Medulla oblongata (tissue), 1 donor: ENCODE results near the gene LDHA.
"Not testable (repeated sequence)": the region's sequence is repeated elsewhere in the genome, so short reads cannot be mapped to it uniquely, and the experiment has no call there.

Experiments
- DNase-seq: peaks from one replicate; pipeline ENCODE4 v3.0.0-alpha.2; 2015; ENCODE audit errors: extremely low spot score

The LDHA gene

GRCh38 chr11:18394928-18395734, 768 bp downstream of the LDHA start:
- DNase-seq, result peak; percentile 20

DNA sequence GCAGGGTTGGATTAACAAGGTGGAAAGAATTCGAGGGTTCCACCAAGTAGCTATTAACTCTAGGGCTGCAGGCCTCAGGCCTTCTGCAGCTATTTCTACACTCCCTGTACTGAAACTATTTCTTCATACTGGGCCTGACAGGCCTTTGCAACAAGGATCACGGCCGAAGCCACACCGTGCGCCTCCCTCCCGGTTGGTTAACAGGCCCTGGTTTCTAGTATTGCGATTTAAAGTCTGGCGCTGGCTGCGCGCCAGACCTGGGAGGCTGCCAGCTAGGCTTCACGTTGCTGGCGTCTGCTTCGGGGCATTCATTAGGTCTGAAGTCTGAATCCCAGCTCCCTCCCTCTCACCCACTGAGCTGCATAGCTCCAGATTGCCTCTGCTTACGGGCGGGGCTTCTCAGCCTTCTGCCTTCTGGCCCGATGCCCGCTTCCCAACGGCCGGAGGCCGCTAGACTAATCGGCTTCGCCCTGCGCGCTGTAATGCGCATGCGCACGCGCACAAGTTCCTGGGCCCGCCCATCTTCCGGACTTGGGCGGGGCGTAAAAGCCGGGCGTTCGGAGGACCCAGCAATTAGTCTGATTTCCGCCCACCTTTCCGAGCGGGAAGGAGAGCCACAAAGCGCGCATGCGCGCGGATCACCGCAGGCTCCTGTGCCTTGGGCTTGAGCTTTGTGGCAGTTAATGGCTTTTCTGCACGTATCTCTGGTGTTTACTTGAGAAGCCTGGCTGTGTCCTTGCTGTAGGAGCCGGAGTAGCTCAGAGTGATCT, 1.6 kb downstream of the LDHA start:
- DNase-seq, result peak; percentile 98

GRCh38 chr11:18397921-18398320, 3.6 kb downstream of the LDHA start:
- DNase-seq, result no peak

GRCh38 chr11:18401077-18401476, 6.7 kb downstream of the LDHA start:
- not testable (repeated sequence) for DNase-seq

DNA sequence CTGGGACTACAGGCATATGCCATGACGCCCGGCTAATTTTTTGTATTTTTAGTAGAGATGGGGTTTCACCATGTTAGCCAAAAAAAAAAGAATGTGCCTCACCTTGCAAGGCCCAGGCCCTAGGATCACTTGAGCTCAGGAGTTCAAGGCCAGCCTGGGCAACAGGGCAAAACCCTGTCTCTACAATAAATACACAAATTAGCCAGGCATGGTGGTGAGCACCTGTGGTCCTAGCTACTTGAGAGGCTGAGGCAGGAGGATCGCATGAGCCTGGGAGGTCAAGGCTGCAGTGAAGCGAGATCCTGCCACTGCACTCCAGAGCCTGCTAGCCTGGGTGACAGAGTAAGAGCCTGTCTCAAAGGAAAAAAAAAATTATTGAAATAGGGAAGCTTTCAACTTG, 9.7 kb downstream of the LDHA start:
- DNase-seq, result no peak

DNA sequence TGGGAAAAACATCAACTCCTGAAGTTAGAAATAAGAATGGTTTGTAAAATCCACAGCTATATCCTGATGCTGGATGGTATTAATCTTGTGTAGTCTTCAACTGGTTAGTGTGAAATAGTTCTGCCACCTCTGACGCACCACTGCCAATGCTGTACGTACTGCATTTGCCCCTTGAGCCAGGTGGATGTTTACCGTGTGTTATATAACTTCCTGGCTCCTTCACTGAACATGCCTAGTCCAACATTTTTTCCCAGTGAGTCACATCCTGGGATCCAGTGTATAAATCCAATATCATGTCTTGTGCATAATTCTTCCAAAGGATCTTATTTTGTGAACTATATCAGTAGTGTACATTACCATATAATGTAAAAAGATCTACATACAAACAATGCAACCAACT, 13.0 kb downstream of the LDHA start:
- DNase-seq, result not testable (repeated sequence)

- DNase-seq, result no peak
Measured at GRCh38 chr11:18408558-18409291, 14.4 kb downstream of the LDHA start.

- no peak for DNase-seq
Measured at GRCh38 chr11:18416459-18416858, 22.1 kb downstream of the LDHA start.

- DNase-seq, result no peak
Measured at GRCh38 chr11:18419040-18419439, 24.7 kb downstream of the LDHA start.

GRCh38 chr11:18420067-18420466, 25.7 kb downstream of the LDHA start:
- no peak for DNase-seq

DNA sequence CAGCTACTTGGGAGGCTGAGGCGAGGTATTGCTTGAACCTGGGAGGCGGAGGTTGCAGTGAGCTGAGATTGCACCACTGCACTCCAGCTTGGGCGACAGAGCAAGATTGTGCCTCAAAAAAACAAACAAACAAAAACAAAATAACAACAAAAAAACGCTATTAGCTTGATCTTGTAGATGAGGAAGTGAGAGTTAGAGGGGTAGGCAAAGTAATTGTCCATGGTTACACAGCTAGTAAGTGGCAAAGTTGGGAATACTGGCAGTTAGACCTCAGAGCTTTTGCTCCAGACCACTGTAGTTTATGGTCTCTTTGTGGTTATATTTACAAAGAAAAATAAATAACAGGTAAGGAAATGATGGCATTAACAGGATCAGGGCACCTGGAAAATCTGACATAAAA, 32.9 kb downstream of the LDHA start:
- no peak for DNase-seq

- DNase-seq, result no peak
Measured at GRCh38 chr11:18429332-18429731, 35.0 kb downstream of the LDHA start.

- no peak for DNase-seq
Measured at GRCh38 chr11:18438691-18439090, 44.3 kb downstream of the LDHA start.

DNA sequence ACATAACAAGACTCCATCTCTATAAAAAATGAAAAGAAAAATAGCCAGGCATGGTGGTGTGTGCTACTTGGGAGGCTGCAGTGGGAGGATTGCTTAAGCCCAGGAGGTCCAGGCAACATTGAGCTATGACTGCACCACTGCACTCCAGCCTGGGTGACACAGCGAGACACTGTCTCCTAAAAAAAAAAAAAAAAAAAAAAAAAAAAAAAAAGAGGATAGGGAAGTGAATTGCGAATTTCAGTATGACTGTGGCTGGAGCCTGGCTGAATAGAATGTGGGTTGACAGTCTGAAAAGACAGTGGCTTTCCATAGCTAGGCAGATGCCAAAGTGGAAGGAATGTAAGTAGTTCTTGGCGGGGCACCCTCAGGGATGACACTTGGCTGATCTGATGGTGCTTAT, 54.9 kb downstream of the LDHA start:
- no peak for DNase-seq

DNA sequence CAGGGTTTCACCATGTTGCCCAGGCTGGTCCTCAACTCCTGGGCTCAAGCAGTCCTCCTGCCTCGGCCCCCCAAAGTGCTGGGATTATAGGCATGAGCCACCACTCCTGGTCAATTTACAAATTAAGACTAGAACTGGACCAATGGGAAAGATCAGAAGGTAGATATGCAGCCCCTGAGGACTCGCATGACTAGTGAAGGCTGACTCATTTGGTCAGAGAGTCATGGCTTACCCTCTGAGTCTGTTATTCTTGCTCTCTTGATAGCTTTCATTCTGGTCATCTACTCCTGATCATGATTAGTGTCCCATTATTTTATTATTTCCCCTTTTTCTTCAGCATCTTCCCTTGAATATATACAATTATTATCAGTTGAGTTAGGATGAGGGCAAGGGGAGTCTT, 58.6 kb downstream of the LDHA start:
- DNase-seq, result no peak

- DNase-seq, result no peak
Measured at GRCh38 chr11:18455686-18456372, 61.5 kb downstream of the LDHA start, which contains the start of gene LDHAL6A. Gene LDHAL6A, plus strand, starts transcription at chr11:18455856. Its CDS starts 825 bp downstream, at chr11:18456681.

DNA sequence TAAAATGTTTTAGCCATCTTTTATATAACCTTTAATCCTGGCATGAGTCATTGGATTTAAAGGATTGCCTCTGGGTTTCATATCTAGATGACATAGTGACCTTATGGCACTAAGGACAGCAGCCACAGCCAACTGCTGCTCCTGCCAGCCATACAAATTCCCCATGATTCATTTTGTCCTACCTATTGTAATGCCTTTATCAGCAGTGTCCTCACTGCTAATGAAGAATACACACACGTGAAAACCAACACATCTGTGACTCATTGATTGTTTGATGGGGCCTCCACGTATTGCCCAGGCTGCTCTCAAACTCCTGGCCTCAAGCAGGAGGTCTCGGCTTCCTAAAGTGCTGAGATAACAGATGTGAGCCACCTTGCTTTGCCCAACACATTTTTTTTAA, 63.1 kb downstream of the LDHA start:
- no peak for DNase-seq
